GM12878 (cell line): Measurements from ENCODE around the gene BAG3. TPM values are rescaled to one million over a fixed set of nuclear protein-coding genes. Genes with fewer than 3 reads are reported as not detected.

Source experiments
- ATAC-seq: fragments of 200-7000 bp; cut with Tn5 transposase; 3 replicates; pipeline ENCODE4 v1.9.1; 2020; ENCODE audit warnings: mild to moderate bottlenecking, moderate library complexity
- BruUV-seq: library from RNA; stranded (reverse); fragments of 400-500 nt; replicated peaks from 2 replicates; lab custom pipeline; 2021; lab: Mats Ljungman, UMichigan
- CTCF ChIA-PET: fragments of 300-600 bp; sonication (Branson Sonifier 250); formaldehyde crosslinking; extraction: SDS; loops from one replicate; lab custom pipeline; 2021; ENCODE audit warnings: inconsistent platforms; lab: Yijun Ruan, JAX
- POLR2A ChIA-PET: fragments of 350-600 bp; formaldehyde crosslinking; extraction: SDS; loops from one replicate; lab custom pipeline; 2021; ENCODE audit warnings: inconsistent platforms; lab: Charles Lee
- RAD21 ChIA-PET: fragments of 300-600 bp; sonication (Branson Sonifier 250); formaldehyde crosslinking; loops from one replicate; lab custom pipeline; 2023; ENCODE audit warnings: antibody characterized with exemption; ENCODE audit not compliant: unreplicated experiment; lab: Charles Lee
- SMC1A ChIA-PET: fragments of 300-600 bp; sonication (Branson Sonifier 250); formaldehyde crosslinking; loops from one replicate; lab custom pipeline; 2023; ENCODE audit not compliant: unreplicated experiment, uncharacterized antibody; lab: Charles Lee
- DNase-seq: peaks from one replicate; pipeline ENCODE4 v3.0.0-alpha.2; 2011; ENCODE audit warnings: low read depth, low spot score
- FAIRE-seq: peaks from 3 replicates; lab custom pipeline; 2011; peaks lifted over from hg19 to GRCh38; lab: Jason Lieb, UNC
- H2AFZ ChIP-seq: 2 replicates; pipeline ENCODE4 v1.6.0; 2011; ENCODE audit warnings: low read depth, low read length, control low read depth; ENCODE audit not compliant: control insufficient read depth
- H3K27ac ChIP-seq: 2 replicates; pipeline ENCODE4 v1.5.1; 2011; ENCODE audit warnings: control low read depth; ENCODE audit not compliant: control insufficient read depth, insufficient read depth
- H3K27me3 ChIP-seq, 2 experiments: replicated peaks in 1 of 2; 2 replicates each; pipeline versions ENCODE4 v1.6.0 to v1.6.1; 2011; ENCODE audit warnings: low read length in 1 of 2; ENCODE audit not compliant: control insufficient read depth in 2 of 2, insufficient read depth in 2 of 2
- H3K36me3 ChIP-seq, 2 experiments: 2 replicates each; pipeline ENCODE4 v1.5.1; 2011; ENCODE audit warnings: low read length in 1 of 2; ENCODE audit not compliant: control insufficient read depth in 2 of 2, insufficient read depth in 2 of 2
- H3K4me1 ChIP-seq: 2 replicates; pipeline ENCODE4 v1.6.1; 2011; ENCODE audit warnings: mild to moderate bottlenecking, low read length, moderate library complexity, mixed read lengths; ENCODE audit not compliant: control insufficient read depth, insufficient read depth
- H3K4me2 ChIP-seq: 2 replicates; pipeline ENCODE4 v1.6.0; 2011; ENCODE audit warnings: control low read depth; ENCODE audit not compliant: control insufficient read depth, insufficient read depth
- H3K4me3 ChIP-seq: fragments of 200-600 bp; sonication (generic); 2 replicates; pipeline ENCODE4 v1.5.1; 2016
- H3K79me2 ChIP-seq: 2 replicates; pipeline ENCODE4 v1.6.0; 2011; ENCODE audit warnings: low read length; ENCODE audit not compliant: control insufficient read depth, insufficient read depth
- H3K9ac ChIP-seq: 2 replicates; pipeline ENCODE4 v1.8.0; 2011; ENCODE audit warnings: low read length, control low read depth, mixed read lengths; ENCODE audit not compliant: control insufficient read depth, insufficient read depth
- H3K9me3 ChIP-seq: replicated peaks from 3 replicates; pipeline ENCODE4 v1.5.1; 2011; ENCODE audit warnings: mild to moderate bottlenecking, low read length; ENCODE audit not compliant: control insufficient read depth, insufficient read depth
- H4K20me1 ChIP-seq: 2 replicates; pipeline ENCODE4 v1.6.0; 2011; ENCODE audit not compliant: control insufficient read depth, insufficient read depth
- ELK1 ChIP-seq: IDR thresholded peaks from 2 replicates; pipeline ENCODE4 v1.6.1; 2012; ENCODE audit warnings: low read depth, low read length, improper control_type of control experiment
- JUND ChIP-seq: IDR thresholded peaks from 2 replicates; pipeline ENCODE4 v1.6.1; 2012; ENCODE audit warnings: low read depth, mild to moderate bottlenecking, low read length, improper control_type of control experiment, moderate library complexity
- KLF5 ChIP-seq: fragments of 450-650 bp; IDR thresholded peaks from 2 replicates; pipeline ENCODE4 v1.6.1; 2014; ENCODE audit warnings: mild to moderate bottlenecking; ENCODE audit not compliant: partially characterized antibody
- TAF1 ChIP-seq: IDR thresholded peaks from 2 replicates; pipeline ENCODE4 v1.6.1; 2011; ENCODE audit warnings: mild to moderate bottlenecking, low read depth, low read length, borderline replicate concordance
- YY1 ChIP-seq: IDR thresholded peaks from 2 replicates; pipeline ENCODE4 v1.6.1; 2011; ENCODE audit warnings: low read depth, mild to moderate bottlenecking, low read length
- WGBS: methylation state at CpG from one replicate; pipeline ENCODE4 v1.1.6; 2016; ENCODE audit warnings: low lambda C conversion rate; ENCODE audit not compliant: insufficient replicate concordance, insufficient coverage; ENCODE audit errors: missing lambda C conversion rate; 5-methylcytosine and 5-hydroxymethylcytosine counted together
- in situ Hi-C: fragments of 300-500 bp; cut with MboI; formaldehyde crosslinking; loops from 9 replicates; pipeline ENCODE4 v1.14.3; 2018; ENCODE audit warnings: mixed read lengths
- intact Hi-C: fragments of 100-400 bp; cut with micrococcal nuclease; formaldehyde crosslinking; loops from one replicate; pipeline ENCODE4 v1.14.2; 2022; ENCODE audit not compliant: unreplicated experiment
- polyA plus RNA-seq, 11 experiments: library from polyadenylated mRNA; depleted of rRNA in 4 of 11; unstranded in 6 of 11; stranded (reverse) in 5 of 11; fragments of >200 nt; fragmentation: Nextera tagmentation in 4 of 11; fragmentation: Illumina TruSeq in 1 of 11; extraction: Ambion mirVana in 4 of 11; extraction: Trizol in 1 of 11; gene quantifications; 1 replicate in 1 of 11; 2 replicates in 10 of 11; pipeline versions ENCODE4 v1.2.1 to v1.2.3, GENCODE V29; 2011 to 2016; ENCODE audit warnings: inconsistent platforms in 2 of 11, missing spikeins in 2 of 11, low read depth in 1 of 11
- total RNA-seq, 4 experiments: library from RNA; depleted of rRNA in 3 of 4; stranded (reverse); fragments of >200 nt in 3 of 4; fragmentation: Illumina TruSeq in 1 of 4; extraction: Trizol in 1 of 4; gene quantifications; 2 replicates each; pipeline versions ENCODE4 v1.2.1 to v1.2.3, GENCODE V29; 2013 to 2021

Gene BAG3
- total and polyA plus RNA-seq, 10 of the 15 experiments (the other 5 are each of a cell fraction or from before 2014, with no cell fraction given) = 0.71 to 14.1 (median 4.3) TPM

- TF ChIP-seq ELK1 = no peak
- no peak for TF ChIP-seq JUND
- no peak for TF ChIP-seq KLF5
- no peak for TF ChIP-seq TAF1
- TF ChIP-seq YY1 = no peak
- WGBS = 55% methylated on average over 7 of the region's 7 CpGs
- ChIA-PET RAD21 (interaction anchor here (0.8 to 3.1 kb wide), 4 partner anchors 11 to 38 kb away, joined by 3 to 24 read pairs (median 3); partner anchors contain the start of gene INPP5F), SMC1A (interaction anchor here (0.8 to 3.6 kb wide), 5 partner anchors 9 to 56 kb away, joined by 3 to 22 read pairs (median 6); partner anchors contain the start of gene INPP5F), POLR2A (interaction anchor here (0.9 to 1.5 kb wide), 3 partner anchors 9 to 177 kb away, joined by 3 to 5 read pairs (median 4); partner anchors contain the start of genes INPP5F and MCMBP), CTCF (interaction anchor here (0.7 to 2.5 kb wide), 5 partner anchors 8 to 165 kb away, joined by 3 to 13 read pairs (median 5); no protein-coding TSS in a partner anchor)
- H3K9ac ChIP-seq = no peak overlapping the region
- no peaks in the 10 kb centered on the region for H3K79me2 ChIP-seq
- FAIRE-seq (no peak), DNase-seq (no peak), ATAC-seq (no peak)
- no peak overlapping the region for H3K4me3 ChIP-seq
- no peaks in the 10 kb centered on the region for H4K20me1 ChIP-seq
- H3K27ac ChIP-seq = no peak overlapping the region
- H3K27me3 ChIP-seq = no peaks in the 10 kb centered on the region
- in situ Hi-C loops (loop anchor here (5.0 kb wide), 1 partner anchor 163 kb away; no protein-coding TSS in a partner anchor), intact Hi-C loops (no loop called here)
- H2AFZ ChIP-seq = no peak overlapping the region
- peaks cover 7% of the 10 kb centered on the region; the same call in 2 of the 3 replicates for H3K9me3 ChIP-seq
- BruUV-seq = no TSS peak
- no peaks in the 10 kb centered on the region for H3K36me3 ChIP-seq
- no peak overlapping the region for H3K4me2 ChIP-seq
- H3K4me1 ChIP-seq = peaks cover 20% of the 10 kb centered on the region
Observed at GRCh38 chr10:119694608-119695007, 43.4 kb downstream of the BAG3 start.
